Measurements from ENCODE around the gene SYNE1. TPM values are rescaled to one million over a fixed set of nuclear protein-coding genes. Genes with fewer than 3 reads are reported as not detected.

SYNE1 gene
- total and polyA plus RNA-seq, 2 of the 8 experiments (the other 6 are each of a cell fraction or from before 2014, with no cell fraction given): 2.8 to 5.5 TPM

DNA sequence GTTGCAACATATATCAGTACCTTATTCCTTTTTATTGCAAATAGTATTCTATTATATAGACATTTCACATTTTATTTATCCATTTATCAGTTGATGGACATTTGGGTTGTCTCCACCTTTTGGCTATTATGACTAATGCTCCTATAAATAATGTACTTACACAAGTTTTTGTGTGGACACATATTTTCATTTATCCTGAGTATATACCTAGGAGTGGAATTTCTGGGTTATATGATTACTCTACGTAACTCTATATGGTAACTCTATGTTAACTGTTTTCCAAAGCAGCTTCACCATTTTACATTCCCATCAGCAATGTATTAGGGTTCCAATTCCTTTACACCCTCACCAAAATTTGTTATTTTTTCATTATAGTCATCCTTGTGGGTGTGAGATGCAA is 424.7 kb downstream of the SYNE1 start:
- H3K56ac ChIP-seq (replicated peaks; ENCODE audit: insufficient read length, low read depth, low read length): no peak overlapping the region
- no peak overlapping the region for H2BK12ac ChIP-seq (ENCODE audit: low read depth, low read length)
- no peak overlapping the region for H2BK20ac ChIP-seq (ENCODE audit: low read length)
- H3K4ac ChIP-seq (replicated peaks; ENCODE audit: insufficient read length, low read depth, low read length): no peak overlapping the region
- DNase-seq (ENCODE audit: low read depth in 1 of 2, low spot score in 2 of 2): no peak
- POLR2A ChIA-PET (ENCODE audit: partially characterized antibody): no interaction called here
- H3K36me3 ChIP-seq (ENCODE audit: control insufficient read depth in 2 of 4, insufficient read depth in 4 of 4, low read length in 3 of 4): no peaks in the 10 kb centered on the region
- no peaks in the 10 kb centered on the region for H3K23me2 ChIP-seq (ENCODE audit: low read depth, low read length)
- H4K5ac ChIP-seq (ENCODE audit: insufficient read length, low read depth, low read length): no peak overlapping the region
- no peak for TF ChIP-seq TAF7 (optimal IDR thresholded peaks at IDR 0.05; ENCODE audit: borderline replicate concordance, low read depth, low read length)
- no peak overlapping the region for H2BK15ac ChIP-seq (ENCODE audit: low read length)
- H2AFZ ChIP-seq (ENCODE audit: low read length): no peak overlapping the region
- no peak overlapping the region for H3K14ac ChIP-seq (ENCODE audit: insufficient read length)
- no peak overlapping the region for H3K9ac ChIP-seq (replicated peaks in 1 of 4; ENCODE audit: extremely low read depth in 1 of 4, low read depth in 3 of 4, low read length in 3 of 4)
- H2BK5ac ChIP-seq (ENCODE audit: low read depth, low read length): no peak overlapping the region
- no peak overlapping the region for H3K4me3 ChIP-seq (ENCODE audit: extremely low read depth in 1 of 4, insufficient read depth in 2 of 4, low read depth in 3 of 4, low read length in 4 of 4)
- no peak overlapping the region for H2AK5ac ChIP-seq (ENCODE audit: low read depth, low read length)
- H3K4me1 ChIP-seq (replicated peaks in 1 of 4; ENCODE audit: control insufficient read depth in 3 of 4, insufficient read depth in 4 of 4, low read length in 3 of 4): no peaks in the 10 kb centered on the region
- H3K27me3 ChIP-seq (replicated peaks in 1 of 4; ENCODE audit: control insufficient read depth in 3 of 4, extremely low read depth in 1 of 4, insufficient read depth in 3 of 4, low read length in 3 of 4): no peaks in the 10 kb centered on the region
- no peaks in the 10 kb centered on the region for H4K20me1 ChIP-seq (replicated peaks in 1 of 2; ENCODE audit: control insufficient read depth in 1 of 2, insufficient read depth in 2 of 2, low read length in 2 of 2)
- WGBS, 2 experiments (ENCODE audit: extremely low coverage in 1 of 2, insufficient coverage in 1 of 2, insufficient read length in 1 of 2, insufficient replicate concordance in 2 of 2, low coverage in 1 of 2, low lambda C conversion rate in 2 of 2, missing lambda C conversion rate in 1 of 2): 91% methylated on average over 1 of the region's 1 CpG; no CpG with 5 or more reads in 1 of the 2 experiments
- H4K8ac ChIP-seq (ENCODE audit: extremely low read depth, insufficient read depth, low read length): no peak overlapping the region
- no peak overlapping the region for H3K27ac ChIP-seq (ENCODE audit: low read depth, low read length)
- CTCF ChIA-PET (ENCODE audit: partially characterized antibody): no interaction called here
- no peak overlapping the region for H3K23ac ChIP-seq (ENCODE audit: insufficient read length)
- no peaks in the 10 kb centered on the region for H3K9me3 ChIP-seq (ENCODE audit: insufficient read depth in 2 of 2, low read depth in 1 of 2, low read length in 1 of 2)
- H3K79me2 ChIP-seq (ENCODE audit: control insufficient read depth in 1 of 2, insufficient read depth in 2 of 2, low read length in 2 of 2): no peaks in the 10 kb centered on the region
- H3K79me1 ChIP-seq (ENCODE audit: low read depth, low read length): no peaks in the 10 kb centered on the region
- no peak overlapping the region for H4K91ac ChIP-seq (replicated peaks; ENCODE audit: insufficient read length, low read length)
- no peak for FAIRE-seq
- no peak overlapping the region for H2BK120ac ChIP-seq (replicated peaks; ENCODE audit: low read depth, low read length)
- H3K4me2 ChIP-seq (ENCODE audit: insufficient read depth in 1 of 2, low read depth in 2 of 2, low read length in 2 of 2): no peak overlapping the region
- H3K18ac ChIP-seq (ENCODE audit: extremely low read depth, low read length): no peak overlapping the region

Measured in H1 (cell line).